Urinary bladder (tissue), 4 donors: ENCODE measurements around the gene INTS1. TPM values are rescaled to one million over a fixed set of nuclear protein-coding genes. Genes with fewer than 3 reads are reported as not detected.
A peak's percentile ranks its signal among the peaks of the same experiment; 100 is the strongest.

Experiments used
- DNase-seq: peaks from one replicate; pipeline ENCODE4 v3.0.0-alpha.2; 2015; ENCODE audit errors: extremely low spot score
- H3K27ac ChIP-seq: one replicate; pipeline ENCODE4 v1.5.1; 2013; ENCODE audit warnings: low read depth, mild to moderate bottlenecking, moderate library complexity
- H3K36me3 ChIP-seq: one replicate; pipeline ENCODE4 v1.6.1; 2013; ENCODE audit warnings: mild to moderate bottlenecking, moderate library complexity; ENCODE audit not compliant: insufficient read depth
- H3K4me1 ChIP-seq: one replicate; pipeline ENCODE4 v1.6.1; 2013; ENCODE audit warnings: mild to moderate bottlenecking, moderate library complexity; ENCODE audit not compliant: insufficient read depth
- H3K4me3 ChIP-seq: one replicate; pipeline ENCODE4 v1.5.1; 2013; ENCODE audit warnings: low read depth, low read length
- WGBS: extraction: QIAGEN DNeasy Blood & Tissue Kit; methylation state at CpG from one replicate; pipeline ENCODE4 v1.1.7; 2013; 5-methylcytosine and 5-hydroxymethylcytosine counted together
- polyA plus RNA-seq: library from polyadenylated mRNA; stranded (reverse); fragments of 200-250 nt; gene quantifications from one replicate; pipeline ENCODE4 v1.2.3, GENCODE V29; 2013
- total RNA-seq: library from RNA; depleted of rRNA; stranded (reverse); fragments of >200 nt; gene quantifications from one replicate; pipeline ENCODE4 v1.2.3, GENCODE V29; 2014
- donor health status: healthy with polysubstance abuse.
- donor health status: healthy.

INTS1 gene
- total and polyA plus RNA-seq, 2 donors = 13.7 to 55.6 TPM

GRCh38 chr7:1538544-1539180 is 34.5 kb upstream of the INTS1 start:
- peaks cover under 1% of the 10 kb centered on the region for H3K4me1 ChIP-seq

GRCh38 chr7:1537535-1538412 is 33.6 kb upstream of the INTS1 start:
- peak; percentile 84 for DNase-seq
- peaks cover 4% of the 10 kb centered on the region for H3K4me1 ChIP-seq
- H3K4me3 ChIP-seq = peak overlapping the region; percentile 21
- H3K27ac ChIP-seq = peak overlapping the region; percentile 70
- peaks cover 6% of the 10 kb centered on the region for H3K36me3 ChIP-seq
- WGBS = 16% methylated on average over 56 of the region's 56 CpGs

More at GRCh38 chr7:1538544-1539180, 34.5 kb upstream of the INTS1 start:
- no peak for DNase-seq
- no peak overlapping the region for H3K27ac ChIP-seq
- H3K36me3 ChIP-seq = peaks cover 6% of the 10 kb centered on the region
- WGBS = 61% methylated on average over 25 of the region's 25 CpGs
- H3K4me3 ChIP-seq = no peak overlapping the region

DNA sequence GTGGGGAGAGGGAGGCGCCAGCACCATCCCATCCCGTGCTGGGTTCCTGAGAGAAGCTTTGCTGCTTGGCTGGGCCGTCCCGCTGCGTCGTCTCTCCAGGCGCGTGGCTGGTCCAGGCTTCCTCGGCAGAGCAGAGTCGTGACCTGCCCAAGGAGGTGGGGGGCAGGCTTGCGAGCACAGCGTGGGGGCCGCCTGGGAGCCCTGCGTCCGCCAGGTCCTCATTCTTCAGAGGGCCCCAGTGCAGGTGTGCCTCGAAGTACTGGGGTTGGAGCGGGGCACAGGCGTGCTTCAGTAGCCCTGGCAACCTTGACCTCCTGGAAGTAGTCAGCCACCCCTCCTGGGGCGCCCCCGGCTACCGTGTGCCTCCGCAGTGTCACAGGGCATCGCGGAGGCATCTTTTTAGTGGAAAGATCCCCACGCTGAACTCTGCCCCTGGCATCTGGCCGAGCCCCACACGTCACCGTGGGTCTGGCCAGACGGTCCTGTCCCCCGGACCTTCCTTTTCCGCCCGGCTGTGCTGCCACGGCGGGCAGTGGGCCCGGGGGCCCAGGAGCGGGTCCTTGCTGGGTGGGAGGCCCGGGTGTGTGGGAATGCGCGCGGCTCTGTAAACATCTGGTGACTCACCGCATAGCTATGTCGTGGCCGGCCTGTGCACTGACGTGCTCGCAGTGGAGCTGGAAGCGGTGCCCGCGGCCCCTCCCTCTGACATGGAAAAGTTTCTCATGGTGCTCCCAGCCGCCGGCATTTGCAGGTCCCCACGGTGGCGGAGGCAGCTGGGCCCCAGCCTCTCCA is 32.8 kb upstream of the INTS1 start:
- WGBS = 13% methylated on average over 52 of the region's 52 CpGs
- peak overlapping the region; percentile 21 for H3K4me3 ChIP-seq
- peak; percentile 89 for DNase-seq
- peaks cover 5% of the 10 kb centered on the region for H3K36me3 ChIP-seq
- H3K27ac ChIP-seq = peak overlapping the region; percentile 70
- H3K4me1 ChIP-seq = peaks cover 4% of the 10 kb centered on the region

DNA sequence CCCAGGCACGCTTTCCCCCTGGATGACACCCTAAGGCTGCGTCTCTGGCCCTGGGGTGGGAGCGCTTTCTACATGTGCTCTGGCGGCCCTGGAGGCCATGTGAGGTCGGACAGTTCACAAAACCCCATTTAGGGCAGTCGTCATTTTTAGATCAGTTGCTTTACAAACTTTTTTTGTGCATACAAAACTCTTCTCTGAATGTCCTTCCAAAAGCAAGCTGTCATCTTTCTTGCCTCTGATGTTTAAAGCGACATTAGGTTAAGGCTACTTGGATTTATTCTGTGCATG is 32.2 kb upstream of the INTS1 start:
- peaks cover 4% of the 10 kb centered on the region for H3K4me1 ChIP-seq
- peak overlapping the region; percentile 68 for H3K27ac ChIP-seq
- peaks cover 5% of the 10 kb centered on the region for H3K36me3 ChIP-seq
- DNase-seq = no peak
- H3K4me3 ChIP-seq = no peak overlapping the region
- WGBS = 58% methylated on average over 7 of the region's 7 CpGs

GRCh38 chr7:1535701-1536454 is 31.7 kb upstream of the INTS1 start:
- peaks cover 4% of the 10 kb centered on the region for H3K4me1 ChIP-seq
- 89% methylated on average over 42 of the region's 42 CpGs for WGBS
- H3K4me3 ChIP-seq = no peak overlapping the region
- peaks cover 4% of the 10 kb centered on the region for H3K36me3 ChIP-seq
- no peak overlapping the region for H3K27ac ChIP-seq
- DNase-seq = no peak

GRCh38 chr7:1535100-1535458 is 30.9 kb upstream of the INTS1 start:
- Histone ChIP-seq H3K27ac (no peak overlapping the region), H3K36me3 (no peaks in the 10 kb centered on the region), H3K4me3 (no peak overlapping the region), H3K4me1 (peaks cover 4% of the 10 kb centered on the region)
- WGBS = 65% methylated on average over 6 of the region's 6 CpGs
- no peak for DNase-seq

GRCh38 chr7:1534330-1535099 is 30.3 kb upstream of the INTS1 start:
- DNase-seq = no peak
- WGBS = 90% methylated on average over 30 of the region's 30 CpGs
- H3K4me1 ChIP-seq = peaks cover 4% of the 10 kb centered on the region

GRCh38 chr7:1533547-1534329 is 29.5 kb upstream of the INTS1 start:
- Histone ChIP-seq H3K4me1 (peaks cover 4% of the 10 kb centered on the region), H3K4me3 (no peak overlapping the region), H3K36me3 (no peaks in the 10 kb centered on the region), H3K27ac (peak overlapping the region; percentile 92)
- no peak for DNase-seq
- 72% methylated on average over 24 of the region's 24 CpGs for WGBS

More at GRCh38 chr7:1534330-1535099, 30.3 kb upstream of the INTS1 start:
- peak overlapping the region; percentile 68 for H3K27ac ChIP-seq
- H3K36me3 ChIP-seq = no peaks in the 10 kb centered on the region
- H3K4me3 ChIP-seq = no peak overlapping the region

DNA sequence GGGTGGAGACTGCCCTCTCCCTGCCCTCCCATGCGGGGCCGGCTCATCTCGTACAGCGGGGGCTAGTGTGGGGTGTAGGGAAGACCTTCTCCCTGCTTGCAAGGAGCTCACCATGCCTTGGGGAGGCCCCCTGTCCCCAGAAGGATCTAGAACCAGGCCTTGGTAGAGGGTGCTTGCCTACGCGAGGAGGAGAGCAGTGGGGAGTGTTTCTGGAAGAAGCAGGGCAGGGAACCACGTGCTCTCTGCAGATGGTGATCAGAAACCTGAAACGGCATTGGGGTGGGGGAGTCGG is 29.0 kb upstream of the INTS1 start:
- no peak for DNase-seq
- Histone ChIP-seq H3K4me1 (peaks cover 4% of the 10 kb centered on the region), H3K4me3 (no peak overlapping the region), H3K27ac (peak overlapping the region; percentile 92), H3K36me3 (no peaks in the 10 kb centered on the region)
- 33% methylated on average over 9 of the region's 9 CpGs for WGBS

DNA sequence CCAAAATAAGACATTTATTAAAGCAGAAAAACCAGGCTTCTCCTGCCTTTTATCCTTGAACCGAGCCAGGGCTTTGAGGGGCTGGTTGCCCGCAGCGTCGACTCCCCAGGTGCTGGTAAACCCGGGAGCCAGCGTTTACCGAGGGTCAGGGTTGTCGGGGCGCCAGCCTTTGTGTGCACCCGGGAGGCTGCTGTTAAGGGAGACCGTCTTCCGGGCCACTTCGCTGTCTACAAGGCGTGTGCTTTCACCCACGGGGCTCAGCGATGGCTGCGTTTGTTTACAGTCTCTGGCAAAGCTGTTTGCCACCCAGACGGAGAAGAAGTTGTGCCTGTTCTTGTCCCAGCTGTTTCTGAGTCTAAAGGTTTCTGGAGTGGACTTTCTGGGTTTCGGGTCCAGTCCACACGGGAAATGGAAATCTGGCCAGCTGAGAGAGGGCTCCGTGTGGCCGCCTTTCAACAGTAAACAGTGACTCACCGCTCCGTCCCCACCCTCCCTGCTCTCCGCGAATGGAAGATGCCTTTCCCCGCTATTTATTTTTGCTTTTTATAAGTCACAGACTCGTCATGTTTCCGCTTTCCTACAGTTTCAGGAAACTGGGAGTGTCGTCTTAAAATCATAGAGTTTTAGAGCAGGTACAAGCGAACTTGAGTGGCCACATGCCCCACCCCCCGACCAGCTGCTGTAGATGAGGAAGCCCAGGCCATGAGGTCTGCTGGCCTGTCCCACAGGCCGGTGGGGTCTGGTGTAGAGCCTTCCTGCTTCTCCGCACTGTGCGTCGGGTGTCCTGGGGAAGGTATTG is 28.5 kb upstream of the INTS1 start:
- peak; percentile 77 for DNase-seq
- H3K27ac ChIP-seq = peak overlapping the region; percentile 92
- no peaks in the 10 kb centered on the region for H3K36me3 ChIP-seq
- peak overlapping the region; percentile 96 for H3K4me3 ChIP-seq
- H3K4me1 ChIP-seq = peaks cover 4% of the 10 kb centered on the region
- 3% methylated on average over 36 of the region's 36 CpGs for WGBS

DNA sequence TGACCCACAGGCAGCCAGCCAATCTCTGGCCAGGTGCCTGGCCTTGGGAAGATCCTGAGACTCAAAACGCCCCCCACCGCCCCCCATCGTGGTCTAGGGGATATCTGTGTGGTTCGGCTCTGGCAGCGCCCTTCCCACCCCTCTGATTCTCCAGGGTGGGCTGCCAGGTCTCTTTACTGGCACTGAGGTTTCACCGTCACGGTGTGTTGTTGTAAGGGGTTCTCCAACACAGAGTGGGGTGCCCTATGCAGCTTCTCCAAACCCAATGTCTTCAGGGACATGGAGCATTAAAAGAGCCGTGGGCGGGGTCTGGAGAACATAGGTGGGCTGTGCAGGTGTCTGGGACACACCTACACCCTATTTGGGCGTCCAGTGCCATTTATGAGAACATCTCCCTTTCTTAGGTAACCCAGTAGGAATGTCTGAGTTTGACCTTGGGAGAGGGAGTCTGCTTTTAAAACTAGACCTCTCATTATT is 27.8 kb upstream of the INTS1 start:
- DNase-seq = no peak
- Histone ChIP-seq H3K4me3 (peak overlapping the region; percentile 96), H3K4me1 (peaks cover 4% of the 10 kb centered on the region), H3K36me3 (no peaks in the 10 kb centered on the region), H3K27ac (peak overlapping the region; percentile 86)
- 38% methylated on average over 10 of the region's 10 CpGs for WGBS
